ENCODE results near the gene MYT1.

The MYT1 gene

GRCh38 chr20:64247307-64247618 is 83.0 kb downstream of the MYT1 start:
- peak; percentile 65 for DNase-seq (ENCODE audit: low spot score)
- no peaks in the 10 kb centered on the region for H3K4me1 ChIP-seq (ENCODE audit: insufficient read depth, poor library complexity, severe bottlenecking)
- no peak overlapping the region for H3K4me3 ChIP-seq (ENCODE audit: severe bottlenecking)
- no peak overlapping the region for H3K27ac ChIP-seq (ENCODE audit: poor library complexity, severe bottlenecking)
- TF ChIP-seq CTCF (IDR thresholded peaks at IDR 0.05; ENCODE audit: poor library complexity, severe bottlenecking): no peak
- peaks cover 31% of the 10 kb centered on the region for H3K27me3 ChIP-seq (ENCODE audit: insufficient read depth, poor library complexity, severe bottlenecking)
- H3K9me3 ChIP-seq (ENCODE audit: severe bottlenecking): no peaks in the 10 kb centered on the region
- H3K36me3 ChIP-seq (ENCODE audit: low read depth): no peaks in the 10 kb centered on the region
- no peak for ATAC-seq (ENCODE audit: low read depth)

- Histone ChIP-seq H3K4me1 (ENCODE audit: insufficient read depth, poor library complexity, severe bottlenecking) (no peaks in the 10 kb centered on the region), H3K4me3 (ENCODE audit: severe bottlenecking) (no peak overlapping the region), H3K36me3 (ENCODE audit: low read depth) (no peaks in the 10 kb centered on the region), H3K27me3 (ENCODE audit: insufficient read depth, poor library complexity, severe bottlenecking) (peaks cover 31% of the 10 kb centered on the region), H3K9me3 (ENCODE audit: severe bottlenecking) (no peaks in the 10 kb centered on the region), H3K27ac (ENCODE audit: poor library complexity, severe bottlenecking) (no peak overlapping the region)
- peak; percentile 74 for DNase-seq (ENCODE audit: low spot score)
- TF ChIP-seq CTCF (IDR thresholded peaks at IDR 0.05; ENCODE audit: poor library complexity, severe bottlenecking): no peak
- no peak for ATAC-seq (ENCODE audit: low read depth)
Observed at GRCh38 chr20:64247970-64248841, 84.0 kb downstream of the MYT1 start.

- Histone ChIP-seq H3K9me3 (ENCODE audit: severe bottlenecking) (no peaks in the 10 kb centered on the region), H3K4me3 (ENCODE audit: severe bottlenecking) (no peak overlapping the region), H3K36me3 (ENCODE audit: low read depth) (no peaks in the 10 kb centered on the region), H3K4me1 (ENCODE audit: insufficient read depth, poor library complexity, severe bottlenecking) (no peaks in the 10 kb centered on the region), H3K27ac (ENCODE audit: poor library complexity, severe bottlenecking) (no peak overlapping the region), H3K27me3 (ENCODE audit: insufficient read depth, poor library complexity, severe bottlenecking) (peaks cover 31% of the 10 kb centered on the region)
- DNase-seq (ENCODE audit: low spot score): no peak
- no peak for ATAC-seq (ENCODE audit: low read depth)
- no peak for TF ChIP-seq CTCF (IDR thresholded peaks at IDR 0.05; ENCODE audit: poor library complexity, severe bottlenecking)
Observed at GRCh38 chr20:64250027-64250426, 85.8 kb downstream of the MYT1 start.

GRCh38 chr20:64253000-64253383 is 88.7 kb downstream of the MYT1 start:
- ATAC-seq (ENCODE audit: low read depth): no peak
- Histone ChIP-seq H3K36me3 (ENCODE audit: low read depth) (no peaks in the 10 kb centered on the region), H3K4me1 (ENCODE audit: insufficient read depth, poor library complexity, severe bottlenecking) (peaks cover 4% of the 10 kb centered on the region), H3K27ac (ENCODE audit: poor library complexity, severe bottlenecking) (no peak overlapping the region), H3K4me3 (ENCODE audit: severe bottlenecking) (no peak overlapping the region), H3K9me3 (ENCODE audit: severe bottlenecking) (no peaks in the 10 kb centered on the region), H3K27me3 (ENCODE audit: insufficient read depth, poor library complexity, severe bottlenecking) (peaks cover 31% of the 10 kb centered on the region)
- no peak for DNase-seq (ENCODE audit: low spot score)
- no peak for TF ChIP-seq CTCF (IDR thresholded peaks at IDR 0.05; ENCODE audit: poor library complexity, severe bottlenecking)

GRCh38 chr20:64253443-64253842 is 89.2 kb downstream of the MYT1 start:
- Histone ChIP-seq H3K9me3 (ENCODE audit: severe bottlenecking) (no peaks in the 10 kb centered on the region), H3K36me3 (ENCODE audit: low read depth) (no peaks in the 10 kb centered on the region), H3K4me3 (ENCODE audit: severe bottlenecking) (no peak overlapping the region), H3K27ac (ENCODE audit: poor library complexity, severe bottlenecking) (no peak overlapping the region), H3K4me1 (ENCODE audit: insufficient read depth, poor library complexity, severe bottlenecking) (peaks cover 4% of the 10 kb centered on the region), H3K27me3 (ENCODE audit: insufficient read depth, poor library complexity, severe bottlenecking) (peaks cover 29% of the 10 kb centered on the region)
- TF ChIP-seq CTCF (IDR thresholded peaks at IDR 0.05; ENCODE audit: poor library complexity, severe bottlenecking): no peak
- no peak for DNase-seq (ENCODE audit: low spot score)
- no peak for ATAC-seq (ENCODE audit: low read depth)

All from RWPE2 (cell line).